ENCODE measurements around the gene SNN.
A peak's percentile ranks its signal among the peaks of the same experiment; 100 is the strongest.

The SNN gene

GRCh38 chr16:11667824-11668622 lies at the start of gene SNN:
TSS of gene SNN (plus strand) at chr16:11668455. CDS start at chr16:11676060, 7,605 bp downstream.
- peak; percentile 65 for DNase-seq (ENCODE audit: low spot score)

DNA sequence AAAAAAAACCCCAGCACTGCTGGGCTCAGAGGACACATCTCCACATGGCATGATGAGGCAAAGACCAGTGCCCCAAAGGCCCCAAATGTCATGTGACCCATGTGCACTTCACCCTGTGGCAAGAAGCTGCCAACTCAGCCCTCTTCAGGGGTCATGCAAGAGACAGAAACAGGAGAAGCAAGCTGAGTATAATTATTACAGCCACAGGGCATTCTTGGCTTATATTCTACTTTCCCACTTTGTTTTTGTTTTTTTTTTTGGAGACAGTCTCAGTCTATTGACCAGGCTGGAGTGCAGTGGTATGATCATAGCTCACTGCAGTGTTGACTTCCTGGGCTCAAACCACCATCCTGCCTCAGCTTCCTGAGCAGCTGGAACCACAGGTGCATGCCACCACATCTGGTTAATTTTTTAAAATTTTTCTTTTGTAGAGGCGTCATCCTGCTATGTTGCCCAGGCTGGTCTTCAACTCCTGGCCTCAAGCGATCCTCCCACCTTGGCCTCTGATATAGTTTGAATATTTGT lies 48.9 kb upstream of the SNN start:
- no peak for DNase-seq (ENCODE audit: low spot score)

- no peak for DNase-seq (ENCODE audit: low spot score)
Observed at GRCh38 chr16:11620243-11621003, 47.8 kb upstream of the SNN start.

GRCh38 chr16:11621539-11621919 lies 46.7 kb upstream of the SNN start:
- no peak for DNase-seq (ENCODE audit: low spot score)

DNA sequence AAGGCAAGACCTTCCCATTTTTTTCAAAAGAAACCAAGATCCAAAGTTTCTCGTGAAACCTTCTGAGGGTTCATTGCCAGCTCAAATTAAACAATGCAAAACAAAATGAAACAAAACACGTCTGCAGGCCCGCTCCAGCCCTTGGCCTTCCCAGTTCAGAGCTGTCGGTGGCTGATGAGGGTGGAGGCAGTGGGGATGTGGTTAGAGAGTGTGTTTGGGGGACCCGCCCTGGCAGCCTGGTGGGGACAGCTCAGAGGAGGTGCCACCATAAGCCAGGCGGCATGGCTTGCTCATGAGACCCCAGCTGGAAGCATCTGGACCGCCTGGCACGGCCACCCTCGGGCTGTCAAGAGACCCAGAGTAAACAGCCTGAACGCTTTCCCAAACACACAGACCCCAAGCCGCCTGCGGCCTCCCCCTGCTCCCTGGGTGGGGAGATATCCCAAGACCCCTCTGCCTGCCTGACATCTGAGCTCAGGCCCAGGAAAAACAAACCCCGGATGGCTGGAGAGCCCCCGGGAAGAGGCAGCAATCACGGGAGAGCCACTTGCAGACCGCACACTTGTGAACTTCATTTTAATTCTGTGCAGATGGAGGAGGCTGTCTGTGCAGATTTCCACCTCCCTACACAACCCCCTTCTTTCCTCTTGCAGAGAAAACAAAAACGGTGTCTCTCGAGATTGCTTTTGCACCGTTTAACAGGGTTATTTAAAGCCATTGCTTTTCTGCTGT lies 46.2 kb upstream of the SNN start:
- no peak for DNase-seq (ENCODE audit: low spot score)

DNA sequence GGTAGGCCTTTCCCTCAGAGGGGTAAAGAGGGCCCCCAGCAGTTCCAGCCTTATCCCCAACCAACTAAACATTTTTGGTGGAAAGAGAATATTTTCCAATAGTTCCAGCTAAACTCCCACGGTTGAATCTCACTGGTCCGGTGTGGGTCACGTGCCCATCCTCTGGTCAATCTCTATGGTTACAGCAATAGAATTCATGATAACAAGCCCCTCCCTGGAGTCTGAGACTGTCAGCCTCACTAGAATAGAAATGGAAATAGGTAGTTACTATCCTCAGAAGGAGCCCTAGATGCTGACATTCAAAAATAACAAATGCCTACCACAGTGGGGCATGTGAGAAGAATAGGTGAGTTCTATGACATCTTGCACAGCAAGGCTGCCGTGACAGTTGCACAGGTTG lies 44.0 kb upstream of the SNN start:
- DNase-seq (ENCODE audit: low spot score) = no peak

- no peak for DNase-seq (ENCODE audit: low spot score)
Observed at GRCh38 chr16:11624636-11625607, 43.3 kb upstream of the SNN start.

GRCh38 chr16:11625769-11626168 lies 42.5 kb upstream of the SNN start:
- no peak for DNase-seq (ENCODE audit: low spot score)

DNA sequence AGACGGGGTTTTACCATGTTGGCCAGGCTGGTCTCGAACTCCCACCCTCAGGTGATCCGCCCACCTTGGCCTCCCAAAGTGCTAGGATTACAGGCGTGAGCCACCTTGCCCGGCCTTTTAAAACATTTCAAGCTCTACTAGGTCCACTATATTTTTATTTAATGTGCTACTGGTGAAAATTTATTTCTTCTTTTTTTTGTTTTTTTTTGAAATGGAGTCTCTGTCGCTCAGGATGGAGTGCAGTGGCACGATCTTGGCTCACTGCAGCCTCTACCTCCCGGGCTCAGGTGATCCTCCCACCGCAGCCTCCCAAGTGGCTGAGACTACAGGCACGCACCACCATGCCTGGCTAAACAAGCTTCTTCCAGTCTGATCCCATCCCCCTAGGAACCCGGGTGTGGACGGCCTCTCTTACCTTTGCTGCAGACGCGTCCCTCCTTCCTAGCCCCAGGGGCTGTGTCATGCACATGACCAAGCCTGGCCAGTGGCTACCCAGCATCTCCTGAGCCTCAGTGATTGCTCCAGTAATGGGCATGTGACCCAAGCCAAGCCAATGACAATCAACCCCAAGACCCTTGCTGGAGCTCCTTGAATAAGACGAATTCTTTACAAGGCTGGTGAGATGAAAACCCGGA lies 41.5 kb upstream of the SNN start:
- DNase-seq (ENCODE audit: low spot score) = no peak

DNA sequence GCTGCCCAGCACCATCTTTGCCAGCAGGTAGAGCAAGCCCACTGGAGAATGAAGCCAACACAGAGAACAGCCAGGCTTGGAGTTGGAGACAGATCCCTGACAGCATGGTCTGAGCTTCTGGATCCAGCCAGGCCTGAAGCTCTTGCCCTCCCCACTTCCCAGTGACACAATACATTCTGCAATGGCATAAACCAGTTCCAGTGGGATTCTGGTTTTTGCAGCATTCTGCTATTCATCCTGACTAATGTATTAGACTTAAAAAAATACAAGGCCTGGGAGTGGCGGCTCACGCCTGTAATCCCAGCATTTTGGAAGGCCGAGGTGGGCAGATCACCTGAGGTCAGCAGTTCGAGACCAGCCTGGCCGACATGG lies 41.0 kb upstream of the SNN start:
- no peak for DNase-seq (ENCODE audit: low spot score)

- no peak for DNase-seq (ENCODE audit: low spot score)
Observed at GRCh38 chr16:11627822-11628457, 40.3 kb upstream of the SNN start.

- DNase-seq (ENCODE audit: low spot score) = no peak
Observed at GRCh38 chr16:11629071-11630030, 38.9 kb upstream of the SNN start.

DNA sequence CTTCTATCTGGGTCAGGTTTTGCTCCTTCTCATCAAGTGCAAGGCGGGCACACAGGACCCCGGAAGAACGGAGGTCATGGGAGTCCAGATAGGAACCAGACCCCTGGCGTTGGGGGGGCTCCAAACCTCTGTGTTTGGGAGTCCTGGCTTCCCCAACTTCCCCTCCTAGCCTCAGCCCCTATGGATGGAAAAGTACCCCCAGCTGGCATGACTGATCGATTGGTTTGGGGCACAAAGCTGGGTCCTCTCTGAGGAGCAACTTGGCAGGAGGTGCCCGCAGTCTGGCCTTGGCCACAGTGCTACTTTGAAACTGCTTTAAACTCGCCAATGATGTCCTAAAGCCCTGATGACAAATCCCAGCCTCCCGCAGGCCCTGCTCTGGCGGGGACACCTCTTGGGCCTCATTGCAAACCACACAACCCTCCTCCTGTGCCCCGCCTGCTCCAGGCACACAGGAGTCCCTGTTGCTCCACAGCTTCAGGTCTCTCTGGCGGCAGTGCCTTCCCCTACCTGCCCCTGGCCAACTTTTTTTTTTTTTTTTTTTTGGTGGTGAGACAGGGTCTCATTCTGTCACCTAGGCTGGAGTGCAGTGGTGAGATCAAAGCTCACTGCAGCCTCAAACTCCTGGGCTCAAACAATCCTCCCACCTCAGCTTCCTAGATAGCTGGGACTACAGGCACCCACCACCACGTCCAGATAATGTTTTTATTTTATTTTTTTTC lies 38.0 kb upstream of the SNN start:
- DNase-seq (ENCODE audit: low spot score) = no peak

GRCh38 chr16:11630768-11631056 lies 37.5 kb upstream of the SNN start:
- no peak for DNase-seq (ENCODE audit: low spot score)

DNA sequence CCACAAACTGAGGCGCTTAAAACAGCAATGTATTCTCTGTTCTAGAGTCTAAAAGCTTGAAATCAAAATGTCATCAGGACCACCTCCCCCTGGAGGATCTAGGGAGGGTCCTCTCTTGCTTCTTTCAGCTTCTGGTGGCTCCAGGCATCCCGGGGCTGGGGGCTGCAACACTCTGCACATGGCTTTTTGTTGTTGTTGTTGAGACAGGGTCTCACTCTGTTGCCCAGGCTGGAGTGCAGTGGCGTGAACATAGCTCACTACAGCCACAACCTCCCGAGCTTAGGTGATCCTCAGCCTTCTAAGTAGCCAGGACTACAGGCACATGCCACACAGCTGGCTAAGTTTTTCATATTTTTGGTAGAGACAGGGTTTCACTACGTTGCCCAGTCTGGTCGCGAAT lies 37.0 kb upstream of the SNN start:
- DNase-seq (ENCODE audit: low spot score) = no peak

- no peak for DNase-seq (ENCODE audit: low spot score)
Observed at GRCh38 chr16:11632455-11632939, 35.8 kb upstream of the SNN start.

- no peak for DNase-seq (ENCODE audit: low spot score)
Observed at GRCh38 chr16:11633113-11633512, 35.1 kb upstream of the SNN start.

- DNase-seq (ENCODE audit: low spot score) = no peak
Observed at GRCh38 chr16:11634312-11634711, 33.9 kb upstream of the SNN start.

Measured in kidney capillary endothelial cell (primary cell).